ENCODE data around the gene PRKCH.

DNA sequence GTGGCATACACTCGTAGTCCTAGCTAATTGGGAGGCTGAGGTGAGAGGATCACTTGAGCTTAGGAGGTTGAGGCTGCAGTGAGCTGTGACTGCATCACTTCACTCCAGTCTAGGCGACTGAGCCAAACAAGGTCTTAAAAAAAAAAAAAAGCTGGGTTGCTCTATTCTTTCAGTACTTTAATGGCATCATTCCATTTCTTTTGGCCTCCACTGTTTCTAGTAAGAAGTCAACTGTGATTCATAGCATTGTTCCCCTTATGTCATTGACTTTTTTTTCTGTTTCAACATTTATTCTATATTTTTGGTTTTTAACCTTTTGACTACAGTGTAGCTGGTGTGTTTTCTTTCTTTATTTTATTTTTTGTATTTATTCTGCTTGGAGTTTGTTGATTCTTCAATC lies 16.7 kb upstream of the PRKCH start:
- TF ChIP-seq, protein P1, sequence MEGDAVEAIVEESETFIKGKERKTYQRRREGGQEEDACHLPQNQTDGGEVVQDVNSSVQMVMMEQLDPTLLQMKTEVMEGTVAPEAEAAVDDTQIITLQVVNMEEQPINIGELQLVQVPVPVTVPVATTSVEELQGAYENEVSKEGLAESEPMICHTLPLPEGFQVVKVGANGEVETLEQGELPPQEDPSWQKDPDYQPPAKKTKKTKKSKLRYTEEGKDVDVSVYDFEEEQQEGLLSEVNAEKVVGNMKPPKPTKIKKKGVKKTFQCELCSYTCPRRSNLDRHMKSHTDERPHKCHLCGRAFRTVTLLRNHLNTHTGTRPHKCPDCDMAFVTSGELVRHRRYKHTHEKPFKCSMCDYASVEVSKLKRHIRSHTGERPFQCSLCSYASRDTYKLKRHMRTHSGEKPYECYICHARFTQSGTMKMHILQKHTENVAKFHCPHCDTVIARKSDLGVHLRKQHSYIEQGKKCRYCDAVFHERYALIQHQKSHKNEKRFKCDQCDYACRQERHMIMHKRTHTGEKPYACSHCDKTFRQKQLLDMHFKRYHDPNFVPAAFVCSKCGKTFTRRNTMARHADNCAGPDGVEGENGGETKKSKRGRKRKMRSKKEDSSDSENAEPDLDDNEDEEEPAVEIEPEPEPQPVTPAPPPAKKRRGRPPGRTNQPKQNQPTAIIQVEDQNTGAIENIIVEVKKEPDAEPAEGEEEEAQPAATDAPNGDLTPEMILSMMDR (conservative IDR thresholded peaks at IDR 0.05; ENCODE audit: low read length) = no peak
- no peak for TF ChIP-seq EZH2phosphoT487 (IDR thresholded peaks at IDR 0.05; ENCODE audit: borderline replicate concordance)

Data from Loucy (cell line).